A549 (cell line): Measurements from ENCODE around the gene PTH2.

ENCODE experiments used
- BHLHE40 ChIP-seq: IDR thresholded peaks from 2 replicates; pipeline ENCODE4 v1.6.1; 2012; ENCODE audit warnings: low read depth, low read length, inconsistent platforms
- EP300 ChIP-seq, 2 experiments: fragments of >200 bp; sonication (Bioruptor Twin); formaldehyde crosslinking; IDR thresholded peaks; 2 replicates in 1 of 2; 3 replicates in 1 of 2; pipeline ENCODE4 v1.6.1; 2016 to 2017
- ZSCAN20 ChIP-seq: fragments of 250-450 bp; sonication (Bioruptor Pico); IDR thresholded peaks from 2 replicates; pipeline ENCODE4 v1.8.0; 2022; ENCODE audit warnings: mild to moderate bottlenecking, moderate library complexity
- TF ChIP-seq, protein P1 (sequence below): fragments of 200-600 bp; sonication (generic); IDR thresholded peaks from 2 replicates; pipeline ENCODE4 v1.6.1; 2016; ENCODE audit warnings: antibody characterized with exemption, mild to moderate bottlenecking, moderate library complexity
- TF ChIP-seq, protein P2 (sequence below): fragments of >200 bp; sonication (Bioruptor Twin); formaldehyde crosslinking; IDR thresholded peaks from 3 replicates; pipeline ENCODE4 v1.5.1; 2016

GRCh38 chr19:49435670-49436069 lies 12.4 kb upstream of the PTH2 start:
- TF ChIP-seq BHLHE40 (no peak), ZSCAN20 (CRISPR knock-in tag) (no peak), EP300 (IDR thresholded peaks at IDR 0.05) (no peak)
- TF ChIP-seq, protein P1, sequence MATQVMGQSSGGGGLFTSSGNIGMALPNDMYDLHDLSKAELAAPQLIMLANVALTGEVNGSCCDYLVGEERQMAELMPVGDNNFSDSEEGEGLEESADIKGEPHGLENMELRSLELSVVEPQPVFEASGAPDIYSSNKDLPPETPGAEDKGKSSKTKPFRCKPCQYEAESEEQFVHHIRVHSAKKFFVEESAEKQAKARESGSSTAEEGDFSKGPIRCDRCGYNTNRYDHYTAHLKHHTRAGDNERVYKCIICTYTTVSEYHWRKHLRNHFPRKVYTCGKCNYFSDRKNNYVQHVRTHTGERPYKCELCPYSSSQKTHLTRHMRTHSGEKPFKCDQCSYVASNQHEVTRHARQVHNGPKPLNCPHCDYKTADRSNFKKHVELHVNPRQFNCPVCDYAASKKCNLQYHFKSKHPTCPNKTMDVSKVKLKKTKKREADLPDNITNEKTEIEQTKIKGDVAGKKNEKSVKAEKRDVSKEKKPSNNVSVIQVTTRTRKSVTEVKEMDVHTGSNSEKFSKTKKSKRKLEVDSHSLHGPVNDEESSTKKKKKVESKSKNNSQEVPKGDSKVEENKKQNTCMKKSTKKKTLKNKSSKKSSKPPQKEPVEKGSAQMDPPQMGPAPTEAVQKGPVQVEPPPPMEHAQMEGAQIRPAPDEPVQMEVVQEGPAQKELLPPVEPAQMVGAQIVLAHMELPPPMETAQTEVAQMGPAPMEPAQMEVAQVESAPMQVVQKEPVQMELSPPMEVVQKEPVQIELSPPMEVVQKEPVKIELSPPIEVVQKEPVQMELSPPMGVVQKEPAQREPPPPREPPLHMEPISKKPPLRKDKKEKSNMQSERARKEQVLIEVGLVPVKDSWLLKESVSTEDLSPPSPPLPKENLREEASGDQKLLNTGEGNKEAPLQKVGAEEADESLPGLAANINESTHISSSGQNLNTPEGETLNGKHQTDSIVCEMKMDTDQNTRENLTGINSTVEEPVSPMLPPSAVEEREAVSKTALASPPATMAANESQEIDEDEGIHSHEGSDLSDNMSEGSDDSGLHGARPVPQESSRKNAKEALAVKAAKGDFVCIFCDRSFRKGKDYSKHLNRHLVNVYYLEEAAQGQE: no peak
- TF ChIP-seq, protein P2, sequence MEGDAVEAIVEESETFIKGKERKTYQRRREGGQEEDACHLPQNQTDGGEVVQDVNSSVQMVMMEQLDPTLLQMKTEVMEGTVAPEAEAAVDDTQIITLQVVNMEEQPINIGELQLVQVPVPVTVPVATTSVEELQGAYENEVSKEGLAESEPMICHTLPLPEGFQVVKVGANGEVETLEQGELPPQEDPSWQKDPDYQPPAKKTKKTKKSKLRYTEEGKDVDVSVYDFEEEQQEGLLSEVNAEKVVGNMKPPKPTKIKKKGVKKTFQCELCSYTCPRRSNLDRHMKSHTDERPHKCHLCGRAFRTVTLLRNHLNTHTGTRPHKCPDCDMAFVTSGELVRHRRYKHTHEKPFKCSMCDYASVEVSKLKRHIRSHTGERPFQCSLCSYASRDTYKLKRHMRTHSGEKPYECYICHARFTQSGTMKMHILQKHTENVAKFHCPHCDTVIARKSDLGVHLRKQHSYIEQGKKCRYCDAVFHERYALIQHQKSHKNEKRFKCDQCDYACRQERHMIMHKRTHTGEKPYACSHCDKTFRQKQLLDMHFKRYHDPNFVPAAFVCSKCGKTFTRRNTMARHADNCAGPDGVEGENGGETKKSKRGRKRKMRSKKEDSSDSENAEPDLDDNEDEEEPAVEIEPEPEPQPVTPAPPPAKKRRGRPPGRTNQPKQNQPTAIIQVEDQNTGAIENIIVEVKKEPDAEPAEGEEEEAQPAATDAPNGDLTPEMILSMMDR: no peak
